Epidermal melanocyte (primary cell): ENCODE results near the gene HELZ2.

ENCODE experiments used
- DNase-seq: peaks from one replicate; pipeline ENCODE4 v3.0.0; 2011; ENCODE audit warnings: low spot score; ENCODE audit not compliant: insufficient read length

HELZ2 gene

GRCh38 chr20:63553251-63553932 is 20.6 kb downstream of the HELZ2 start:
- DNase-seq: peak; percentile 83

GRCh38 chr20:63552481-63553249 is 21.4 kb downstream of the HELZ2 start:
- DNase-seq: no peak

GRCh38 chr20:63551068-63551467 is 23.0 kb downstream of the HELZ2 start:
- no peak for DNase-seq

- no peak for DNase-seq
Observed at GRCh38 chr20:63549679-63550282, 24.3 kb downstream of the HELZ2 start.

GRCh38 chr20:63549019-63549418 is 25.0 kb downstream of the HELZ2 start:
- no peak for DNase-seq

GRCh38 chr20:63548542-63548941 is 25.5 kb downstream of the HELZ2 start:
- DNase-seq: no peak

- DNase-seq: no peak
Observed at GRCh38 chr20:63547725-63548480, 26.1 kb downstream of the HELZ2 start, which contains the start of gene SRMS. Gene SRMS, minus strand, starts transcription at chr20:63547749. Its CDS starts 286 bp downstream, at chr20:63547463.

GRCh38 chr20:63546956-63547724 is 26.9 kb downstream of the HELZ2 start:
- no peak for DNase-seq

- no peak for DNase-seq
Observed at GRCh38 chr20:63546256-63546955, 27.6 kb downstream of the HELZ2 start.

GRCh38 chr20:63545814-63546213 is 28.2 kb downstream of the HELZ2 start:
- no peak for DNase-seq

GRCh38 chr20:63544958-63545516 is 29.0 kb downstream of the HELZ2 start:
- DNase-seq: no peak

GRCh38 chr20:63544241-63544957 is 29.6 kb downstream of the HELZ2 start:
- no peak for DNase-seq

GRCh38 chr20:63543733-63544132 is 30.3 kb downstream of the HELZ2 start:
- no peak for DNase-seq

GRCh38 chr20:63543131-63543530 is 30.9 kb downstream of the HELZ2 start:
- DNase-seq: no peak

- no peak for DNase-seq
Observed at GRCh38 chr20:63542696-63543095, 31.3 kb downstream of the HELZ2 start.

- no peak for DNase-seq
Observed at GRCh38 chr20:63542031-63542559, 31.9 kb downstream of the HELZ2 start.

GRCh38 chr20:63541371-63541770 is 32.7 kb downstream of the HELZ2 start:
- no peak for DNase-seq

- peak; percentile 72 for DNase-seq
Observed at GRCh38 chr20:63540417-63541186, 33.4 kb downstream of the HELZ2 start.
